ENCODE measurements around the gene PHF2. TPM values are rescaled to one million over a fixed set of nuclear protein-coding genes. Genes with fewer than 3 reads are reported as not detected.

The PHF2 gene
- total RNA-seq, 1 experiment from 2014 or later, result 17.4 TPM

DNA sequence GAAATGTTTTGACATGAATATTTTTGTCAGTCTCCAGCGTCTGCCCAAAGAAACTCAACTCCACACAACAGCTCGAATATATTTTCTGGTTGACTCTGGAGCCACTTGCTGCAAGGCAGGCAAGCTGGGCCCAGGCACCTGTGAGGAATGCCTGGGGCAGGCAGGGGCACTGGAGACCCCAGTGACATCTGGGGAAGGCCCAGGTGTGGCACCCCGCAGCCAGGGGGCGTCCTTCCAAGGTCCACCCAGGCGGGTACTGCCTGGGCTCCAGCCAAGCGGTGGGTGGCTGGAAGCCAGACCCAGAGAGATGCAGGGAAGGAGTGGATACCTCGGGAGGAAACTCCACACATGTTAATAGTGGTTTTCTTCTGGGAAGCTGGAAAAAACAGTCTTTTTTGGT lies 125.9 kb downstream of the PHF2 start:
- Histone ChIP-seq H3T11ph (ENCODE audit: low read length) (no peak overlapping the region), H4K5ac (ENCODE audit: insufficient read length, low read depth, low read length) (no peak overlapping the region), H3K23me2 (ENCODE audit: insufficient read length, low read depth, low read length, poor library complexity, severe bottlenecking) (no peaks in the 10 kb centered on the region), H3K9ac (ENCODE audit: extremely low read depth, insufficient read length, low read length) (no peak overlapping the region), H3K79me2 (ENCODE audit: insufficient read depth, low read length) (no peaks in the 10 kb centered on the region), H3K18ac (ENCODE audit: insufficient read length, low read depth, low read length) (no peak overlapping the region), H2BK120ac (ENCODE audit: low read depth, low read length, poor library complexity, severe bottlenecking) (no peak overlapping the region), H3K23ac (ENCODE audit: insufficient read length, low read depth, low read length) (no peak overlapping the region), H3K4me2 (ENCODE audit: insufficient read depth, insufficient read length, low read length) (no peak overlapping the region), H2AFZ (ENCODE audit: low read length) (no peak overlapping the region), H2BK5ac (ENCODE audit: insufficient read length, low read length) (no peak overlapping the region), H4K8ac (replicated peaks; ENCODE audit: insufficient read length, low read depth, low read length) (no peak overlapping the region), H2BK15ac (ENCODE audit: low read depth, low read length) (no peak overlapping the region), H3K27ac (ENCODE audit: insufficient read length, low read depth, low read length) (no peak overlapping the region), H3K56ac (ENCODE audit: insufficient read length, low read depth, low read length) (no peak overlapping the region), H3K79me1 (ENCODE audit: insufficient read depth, low read depth, low read length, poor library complexity, severe bottlenecking) (no peaks in the 10 kb centered on the region), H2BK20ac (ENCODE audit: low read depth, low read length, poor library complexity, severe bottlenecking) (no peak overlapping the region), H3K9me3 (ENCODE audit: control insufficient read depth, low read depth, low read length) (no peaks in the 10 kb centered on the region), H3K27me3 (ENCODE audit: insufficient read depth, low read length) (no peaks in the 10 kb centered on the region), H3K4me1 (ENCODE audit: insufficient read depth, low read length) (no peaks in the 10 kb centered on the region), H4K20me1 (ENCODE audit: control insufficient read depth, insufficient read depth, insufficient read length) (no peaks in the 10 kb centered on the region), H4K91ac (ENCODE audit: insufficient read length, low read depth, low read length) (no peak overlapping the region), H3K4ac (ENCODE audit: low read depth, low read length) (no peak overlapping the region), H3K14ac (ENCODE audit: insufficient read depth, low read length) (no peak overlapping the region), H2BK12ac (ENCODE audit: insufficient read length, low read depth, low read length) (no peak overlapping the region), H2AK5ac (ENCODE audit: insufficient read length, low read length) (no peak overlapping the region)
- TF ChIP-seq, protein P1, sequence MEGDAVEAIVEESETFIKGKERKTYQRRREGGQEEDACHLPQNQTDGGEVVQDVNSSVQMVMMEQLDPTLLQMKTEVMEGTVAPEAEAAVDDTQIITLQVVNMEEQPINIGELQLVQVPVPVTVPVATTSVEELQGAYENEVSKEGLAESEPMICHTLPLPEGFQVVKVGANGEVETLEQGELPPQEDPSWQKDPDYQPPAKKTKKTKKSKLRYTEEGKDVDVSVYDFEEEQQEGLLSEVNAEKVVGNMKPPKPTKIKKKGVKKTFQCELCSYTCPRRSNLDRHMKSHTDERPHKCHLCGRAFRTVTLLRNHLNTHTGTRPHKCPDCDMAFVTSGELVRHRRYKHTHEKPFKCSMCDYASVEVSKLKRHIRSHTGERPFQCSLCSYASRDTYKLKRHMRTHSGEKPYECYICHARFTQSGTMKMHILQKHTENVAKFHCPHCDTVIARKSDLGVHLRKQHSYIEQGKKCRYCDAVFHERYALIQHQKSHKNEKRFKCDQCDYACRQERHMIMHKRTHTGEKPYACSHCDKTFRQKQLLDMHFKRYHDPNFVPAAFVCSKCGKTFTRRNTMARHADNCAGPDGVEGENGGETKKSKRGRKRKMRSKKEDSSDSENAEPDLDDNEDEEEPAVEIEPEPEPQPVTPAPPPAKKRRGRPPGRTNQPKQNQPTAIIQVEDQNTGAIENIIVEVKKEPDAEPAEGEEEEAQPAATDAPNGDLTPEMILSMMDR (conservative IDR thresholded peaks at IDR 0.05), result peak; percentile 40; the same call in 2 of the 3 replicates
- no peaks in the 10 kb centered on the region for H3K4me1 Mint-ChIP-seq
- no CpG with 5 or more reads among the region's 7 CpGs for WGBS (ENCODE audit: extremely low coverage, insufficient read length, low lambda C conversion rate)
- H3K27ac Mint-ChIP-seq, result no peak overlapping the region
- H3K27me3 Mint-ChIP-seq (ENCODE audit: low read depth), result peaks cover 4% of the 10 kb centered on the region
- peak; percentile 27 for DNase-seq
- H3K4me3 Mint-ChIP-seq, result no peak overlapping the region
- peaks cover 0 to 16% (median 7%) of the 10 kb centered on the region in 3 experiments; a peak in 5 of 7 replicates for H3K36me3 Mint-ChIP-seq (ENCODE audit: insufficient read depth in 1 of 3, low read depth in 3 of 3)
- H3K9me3 Mint-ChIP-seq, result peaks cover 15 to 28% of the 10 kb centered on the region in 2 experiments

Data from H9 (cell line).